ENCODE results near the gene E2F7.

Gene E2F7

DNA sequence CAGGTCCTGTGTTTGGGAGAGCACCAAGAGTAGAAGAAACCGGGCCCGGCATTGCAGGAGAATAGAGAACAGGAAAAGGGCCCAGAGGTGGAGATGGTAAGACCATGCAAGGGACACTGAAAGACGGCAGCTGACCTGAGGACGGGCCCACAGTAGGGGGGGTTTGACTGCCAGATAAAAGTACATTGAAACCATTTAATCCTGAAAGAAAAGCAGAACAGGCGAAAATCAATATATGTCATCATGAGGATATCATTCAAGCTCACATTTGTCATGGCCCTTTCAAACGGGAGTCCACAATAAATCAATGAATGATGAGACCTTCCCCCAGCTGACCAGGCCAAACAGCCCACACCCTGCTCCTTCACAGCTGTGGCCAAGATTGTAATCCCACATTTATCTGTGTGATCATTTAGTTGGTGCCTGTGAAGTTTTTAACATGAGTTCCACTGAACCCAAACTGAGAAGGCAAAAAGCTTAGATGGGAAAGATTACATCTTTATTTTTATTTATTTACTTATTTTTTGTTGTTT is 39.5 kb downstream of the E2F7 start:
- Histone ChIP-seq H3K4me3 (ENCODE audit: low read depth in 1 of 2, low read length in 2 of 2) (no peak overlapping the region), H3K9ac (ENCODE audit: low read depth in 1 of 2, low read length in 2 of 2) (no peak overlapping the region), H3K27me3 (ENCODE audit: control insufficient read depth in 1 of 2, insufficient read depth in 2 of 2, low read length in 2 of 2) (no peaks in the 10 kb centered on the region), H3K27ac (ENCODE audit: low read depth, low read length) (no peak overlapping the region), H3K36me3 (ENCODE audit: control insufficient read depth in 1 of 2, insufficient read depth in 2 of 2, low read length in 2 of 2) (peaks cover 0 to 15% of the 10 kb centered on the region in 2 donors), H3K9me3 (ENCODE audit: control insufficient read depth in 1 of 2, low read length in 2 of 2) (no peaks in the 10 kb centered on the region), H3K4me1 (ENCODE audit: control insufficient read depth in 1 of 2, insufficient read depth in 2 of 2, low read length in 2 of 2) (no peaks in the 10 kb centered on the region)

- no peak overlapping the region for H3K9ac ChIP-seq (ENCODE audit: low read depth in 1 of 2, low read length in 2 of 2)
Observed at GRCh38 chr12:77023501-77023900, 41.9 kb downstream of the E2F7 start.

DNA sequence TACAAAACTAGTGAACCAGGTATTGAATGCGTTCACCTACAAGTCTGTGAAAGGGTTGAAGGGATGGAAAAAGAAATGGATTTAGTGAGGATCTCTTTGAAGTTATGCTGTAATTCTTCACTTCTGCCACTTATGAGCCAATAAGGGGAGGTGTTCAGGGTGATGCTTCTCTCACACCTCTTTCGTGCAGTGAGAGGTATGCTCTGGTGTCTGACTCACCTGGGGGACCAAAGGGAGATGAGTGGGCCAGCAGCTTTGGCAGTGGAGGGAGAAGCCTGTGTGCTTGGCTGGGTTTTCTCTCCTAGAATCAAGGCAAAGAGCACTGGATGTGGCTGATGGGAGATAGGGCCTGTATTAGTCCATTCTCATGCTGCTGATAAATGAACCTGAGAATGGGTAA is 45.4 kb downstream of the E2F7 start:
- Histone ChIP-seq H3K36me3 (ENCODE audit: control insufficient read depth in 1 of 2, insufficient read depth in 2 of 2, low read length in 2 of 2) (peaks cover 0 to 3% of the 10 kb centered on the region in 2 donors), H3K9me3 (ENCODE audit: control insufficient read depth in 1 of 2, low read length in 2 of 2) (no peaks in the 10 kb centered on the region), H3K4me1 (ENCODE audit: control insufficient read depth in 1 of 2, insufficient read depth in 2 of 2, low read length in 2 of 2) (no peaks in the 10 kb centered on the region), H3K27me3 (ENCODE audit: control insufficient read depth in 1 of 2, insufficient read depth in 2 of 2, low read length in 2 of 2) (no peaks in the 10 kb centered on the region), H3K27ac (ENCODE audit: low read depth, low read length) (no peak overlapping the region), H3K4me3 (ENCODE audit: low read depth in 1 of 2, low read length in 2 of 2) (no peak overlapping the region), H3K9ac (ENCODE audit: low read depth in 1 of 2, low read length in 2 of 2) (no peak overlapping the region)

More at GRCh38 chr12:77023501-77023900, 41.9 kb downstream of the E2F7 start:
- Histone ChIP-seq H3K4me3 (ENCODE audit: low read depth in 1 of 2, low read length in 2 of 2) (no peak overlapping the region), H3K9me3 (ENCODE audit: control insufficient read depth in 1 of 2, low read length in 2 of 2) (no peaks in the 10 kb centered on the region), H3K36me3 (ENCODE audit: control insufficient read depth in 1 of 2, insufficient read depth in 2 of 2, low read length in 2 of 2) (peaks cover 0 to 3% of the 10 kb centered on the region in 2 donors), H3K27me3 (ENCODE audit: control insufficient read depth in 1 of 2, insufficient read depth in 2 of 2, low read length in 2 of 2) (no peaks in the 10 kb centered on the region), H3K4me1 (ENCODE audit: control insufficient read depth in 1 of 2, insufficient read depth in 2 of 2, low read length in 2 of 2) (no peaks in the 10 kb centered on the region), H3K27ac (ENCODE audit: low read depth, low read length) (no peak overlapping the region)

DNA sequence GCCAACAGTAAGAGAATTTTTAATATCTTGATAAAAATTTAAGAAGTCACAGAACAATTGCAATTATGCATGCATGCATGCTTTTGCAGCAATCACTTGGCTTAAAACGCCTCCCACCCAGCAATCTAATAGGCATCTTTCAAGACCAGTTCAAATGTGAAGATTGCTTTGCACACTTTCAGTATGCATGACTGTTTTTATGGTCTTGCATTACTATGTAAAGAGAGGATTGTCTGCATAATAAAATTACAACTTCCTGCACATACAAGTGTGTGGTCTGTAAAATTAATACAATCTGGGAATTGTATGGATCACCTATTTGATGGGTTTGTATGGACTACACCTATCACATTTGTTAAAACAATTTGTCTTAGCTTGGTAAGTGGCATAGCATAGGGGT is 48.8 kb downstream of the E2F7 start:
- H3K36me3 ChIP-seq (ENCODE audit: control insufficient read depth in 1 of 2, insufficient read depth in 2 of 2, low read length in 2 of 2), result peaks cover 0 to 3% of the 10 kb centered on the region in 2 donors
- H3K9me3 ChIP-seq (ENCODE audit: control insufficient read depth in 1 of 2, low read length in 2 of 2), result no peaks in the 10 kb centered on the region
- no peak overlapping the region for H3K27ac ChIP-seq (ENCODE audit: low read depth, low read length)
- no peak overlapping the region for H3K4me3 ChIP-seq (ENCODE audit: low read depth in 1 of 2, low read length in 2 of 2)
- no peaks in the 10 kb centered on the region for H3K4me1 ChIP-seq (ENCODE audit: control insufficient read depth in 1 of 2, insufficient read depth in 2 of 2, low read length in 2 of 2)
- H3K27me3 ChIP-seq (ENCODE audit: control insufficient read depth in 1 of 2, insufficient read depth in 2 of 2, low read length in 2 of 2), result no peaks in the 10 kb centered on the region
- no peak overlapping the region for H3K9ac ChIP-seq (ENCODE audit: low read depth in 1 of 2, low read length in 2 of 2)

GRCh38 chr12:77013091-77013490 is 52.3 kb downstream of the E2F7 start:
- Histone ChIP-seq H3K9ac (ENCODE audit: low read depth in 1 of 2, low read length in 2 of 2) (no peak overlapping the region), H3K4me3 (ENCODE audit: low read depth in 1 of 2, low read length in 2 of 2) (no peak overlapping the region), H3K27ac (ENCODE audit: low read depth, low read length) (no peak overlapping the region), H3K9me3 (ENCODE audit: control insufficient read depth in 1 of 2, low read length in 2 of 2) (no peaks in the 10 kb centered on the region), H3K36me3 (ENCODE audit: control insufficient read depth in 1 of 2, insufficient read depth in 2 of 2, low read length in 2 of 2) (no peaks in the 10 kb centered on the region), H3K27me3 (ENCODE audit: control insufficient read depth in 1 of 2, insufficient read depth in 2 of 2, low read length in 2 of 2) (no peaks in the 10 kb centered on the region), H3K4me1 (ENCODE audit: control insufficient read depth in 1 of 2, insufficient read depth in 2 of 2, low read length in 2 of 2) (no peaks in the 10 kb centered on the region)

GRCh38 chr12:77010691-77011548 is 54.4 kb downstream of the E2F7 start:
- Histone ChIP-seq H3K4me1 (ENCODE audit: control insufficient read depth in 1 of 2, insufficient read depth in 2 of 2, low read length in 2 of 2) (no peaks in the 10 kb centered on the region), H3K27ac (ENCODE audit: low read depth, low read length) (no peak overlapping the region), H3K4me3 (ENCODE audit: low read depth in 1 of 2, low read length in 2 of 2) (no peak overlapping the region), H3K9me3 (ENCODE audit: control insufficient read depth in 1 of 2, low read length in 2 of 2) (no peaks in the 10 kb centered on the region), H3K27me3 (ENCODE audit: control insufficient read depth in 1 of 2, insufficient read depth in 2 of 2, low read length in 2 of 2) (no peaks in the 10 kb centered on the region), H3K9ac (ENCODE audit: low read depth in 1 of 2, low read length in 2 of 2) (no peak overlapping the region), H3K36me3 (ENCODE audit: control insufficient read depth in 1 of 2, insufficient read depth in 2 of 2, low read length in 2 of 2) (no peaks in the 10 kb centered on the region)

- Histone ChIP-seq H3K27ac (ENCODE audit: low read depth, low read length) (no peak overlapping the region), H3K27me3 (ENCODE audit: control insufficient read depth in 1 of 2, insufficient read depth in 2 of 2, low read length in 2 of 2) (no peaks in the 10 kb centered on the region)
Observed at GRCh38 chr12:77007476-77007875, 57.9 kb downstream of the E2F7 start.

GRCh38 chr12:77005611-77006098 is 59.7 kb downstream of the E2F7 start:
- H3K9ac ChIP-seq (ENCODE audit: low read depth in 1 of 2, low read length in 2 of 2), result no peak overlapping the region
- H3K9me3 ChIP-seq (ENCODE audit: control insufficient read depth in 1 of 2, low read length in 2 of 2), result no peaks in the 10 kb centered on the region
- H3K4me3 ChIP-seq (ENCODE audit: low read depth in 1 of 2, low read length in 2 of 2), result no peak overlapping the region
- no peak overlapping the region for H3K27ac ChIP-seq (ENCODE audit: low read depth, low read length)
- H3K4me1 ChIP-seq (ENCODE audit: control insufficient read depth in 1 of 2, insufficient read depth in 2 of 2, low read length in 2 of 2), result no peaks in the 10 kb centered on the region
- H3K36me3 ChIP-seq (ENCODE audit: control insufficient read depth in 1 of 2, insufficient read depth in 2 of 2, low read length in 2 of 2), result no peaks in the 10 kb centered on the region
- no peaks in the 10 kb centered on the region for H3K27me3 ChIP-seq (ENCODE audit: control insufficient read depth in 1 of 2, insufficient read depth in 2 of 2, low read length in 2 of 2)

More at GRCh38 chr12:77007476-77007875, 57.9 kb downstream of the E2F7 start:
- Histone ChIP-seq H3K4me1 (ENCODE audit: control insufficient read depth in 1 of 2, insufficient read depth in 2 of 2, low read length in 2 of 2) (no peaks in the 10 kb centered on the region), H3K36me3 (ENCODE audit: control insufficient read depth in 1 of 2, insufficient read depth in 2 of 2, low read length in 2 of 2) (no peaks in the 10 kb centered on the region), H3K9me3 (ENCODE audit: control insufficient read depth in 1 of 2, low read length in 2 of 2) (no peaks in the 10 kb centered on the region), H3K9ac (ENCODE audit: low read depth in 1 of 2, low read length in 2 of 2) (no peak overlapping the region), H3K4me3 (ENCODE audit: low read depth in 1 of 2, low read length in 2 of 2) (no peak overlapping the region)

DNA sequence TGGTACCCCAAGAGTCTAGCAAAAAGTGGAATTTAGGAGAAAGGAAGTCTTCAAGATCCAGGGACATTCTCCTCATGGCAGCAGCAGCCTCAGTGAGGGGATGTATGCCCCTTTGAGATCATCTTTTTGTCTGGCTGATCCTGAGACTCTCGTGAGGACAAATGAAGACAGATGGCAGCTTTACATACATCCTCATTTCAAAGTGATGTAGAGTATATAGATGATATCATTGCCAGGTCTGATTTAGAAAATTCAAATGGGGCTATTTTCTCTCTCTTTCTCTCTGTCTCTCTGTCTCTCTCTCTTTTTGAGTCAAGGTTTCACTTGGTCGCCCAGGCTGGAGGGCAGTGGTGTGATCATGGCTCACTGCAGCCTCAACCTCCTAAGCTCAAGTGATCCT is 61.5 kb downstream of the E2F7 start:
- no peak overlapping the region for H3K27ac ChIP-seq (ENCODE audit: low read depth, low read length)
- H3K4me3 ChIP-seq (ENCODE audit: low read depth in 1 of 2, low read length in 2 of 2), result no peak overlapping the region
- no peaks in the 10 kb centered on the region for H3K36me3 ChIP-seq (ENCODE audit: control insufficient read depth in 1 of 2, insufficient read depth in 2 of 2, low read length in 2 of 2)
- H3K27me3 ChIP-seq (ENCODE audit: control insufficient read depth in 1 of 2, insufficient read depth in 2 of 2, low read length in 2 of 2), result no peaks in the 10 kb centered on the region
- H3K9ac ChIP-seq (ENCODE audit: low read depth in 1 of 2, low read length in 2 of 2), result no peak overlapping the region
- H3K4me1 ChIP-seq (ENCODE audit: control insufficient read depth in 1 of 2, insufficient read depth in 2 of 2, low read length in 2 of 2), result no peaks in the 10 kb centered on the region
- H3K9me3 ChIP-seq (ENCODE audit: control insufficient read depth in 1 of 2, low read length in 2 of 2), result no peaks in the 10 kb centered on the region

DNA sequence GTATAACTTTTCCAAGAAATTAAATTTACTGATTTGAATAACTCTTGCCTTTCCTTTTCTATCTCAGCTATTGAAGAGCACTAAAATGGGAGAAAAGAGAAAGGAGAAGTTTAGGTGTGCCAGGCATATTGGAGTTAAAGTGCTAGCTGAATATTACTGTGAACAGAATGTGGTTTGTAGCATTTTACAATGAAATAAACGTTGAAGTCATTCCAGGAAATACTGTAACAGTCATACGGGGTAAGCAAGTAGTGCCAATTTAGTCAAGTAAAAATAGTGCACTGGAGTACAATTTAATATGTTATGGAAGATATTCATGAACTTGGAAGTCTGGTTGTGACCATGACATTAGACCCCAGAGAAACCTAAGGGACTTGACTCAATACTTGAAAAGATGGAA is 62.1 kb downstream of the E2F7 start:
- Histone ChIP-seq H3K4me1 (ENCODE audit: control insufficient read depth in 1 of 2, insufficient read depth in 2 of 2, low read length in 2 of 2) (no peaks in the 10 kb centered on the region), H3K9ac (ENCODE audit: low read depth in 1 of 2, low read length in 2 of 2) (no peak overlapping the region), H3K4me3 (ENCODE audit: low read depth in 1 of 2, low read length in 2 of 2) (no peak overlapping the region), H3K27me3 (ENCODE audit: control insufficient read depth in 1 of 2, insufficient read depth in 2 of 2, low read length in 2 of 2) (no peaks in the 10 kb centered on the region), H3K9me3 (ENCODE audit: control insufficient read depth in 1 of 2, low read length in 2 of 2) (no peaks in the 10 kb centered on the region), H3K27ac (ENCODE audit: low read depth, low read length) (no peak overlapping the region), H3K36me3 (ENCODE audit: control insufficient read depth in 1 of 2, insufficient read depth in 2 of 2, low read length in 2 of 2) (no peaks in the 10 kb centered on the region)

Data from duodenal mucosa (tissue), 2 donors.